Sigmoid colon (tissue), 7 donors: Measurements from ENCODE around the gene DAAM2. TPM values are rescaled to one million over a fixed set of nuclear protein-coding genes. Genes with fewer than 3 reads are reported as not detected.
A peak's percentile ranks its signal among the peaks of the same experiment; 100 is the strongest.

Experiments
- DNase-seq: peaks from one replicate; pipeline ENCODE4 v3.0.0-alpha.2; 2019
- H3K27ac ChIP-seq, 4 donors: fragments of 200-600 bp; sonication (generic); one replicate each; pipeline ENCODE4 v1.5.1; 2016 to 2019; ENCODE audit warnings: mild to moderate bottlenecking in 1 of 4
- H3K27me3 ChIP-seq, 3 donors: fragments of 200-600 bp; sonication (generic); one replicate each; pipeline ENCODE4 v1.5.1; 2019; ENCODE audit warnings: mild to moderate bottlenecking in 1 of 3
- H3K36me3 ChIP-seq, 4 donors: fragments of 200-600 bp; sonication (generic); one replicate each; pipeline ENCODE4 v1.5.1; 2016 to 2019
- H3K4me1 ChIP-seq, 4 donors: fragments of 200-600 bp; sonication (generic); one replicate each; pipeline ENCODE4 v1.5.1; 2017 to 2019
- H3K4me3 ChIP-seq, 4 donors: fragments of 200-600 bp; sonication (generic); one replicate each; pipeline ENCODE4 v1.5.1; 2017 to 2019; ENCODE audit warnings: mild to moderate bottlenecking in 2 of 4, moderate library complexity in 1 of 4
- H3K9me3 ChIP-seq, 4 donors: fragments of 200-600 bp in 3 of 4; sonication (generic) in 3 of 4; one replicate each; pipeline versions ENCODE4 v1.5.1 to v1.6.1; 2013 to 2019
- CTCF ChIP-seq, 4 experiments: fragments of 450-650 bp in 3 of 4; fragments of 200-600 bp in 1 of 4; IDR thresholded peaks; one replicate each; pipeline ENCODE4 v1.5.1; 2016 to 2019; ENCODE audit warnings: antibody characterized with exemption in 4 of 4, mild to moderate bottlenecking in 3 of 4, moderate library complexity in 2 of 4
- EP300 ChIP-seq, 4 donors: sonication (generic); formaldehyde crosslinking; IDR thresholded peaks; one replicate each; pipeline ENCODE4 v1.6.1; 2017; ENCODE audit warnings: antibody characterized with exemption in 4 of 4
- POLR2A ChIP-seq, 2 donors: fragments of 450-650 bp; IDR thresholded peaks; one replicate each; pipeline ENCODE4 v1.6.1; 2016; ENCODE audit warnings: antibody characterized with exemption in 2 of 2, mild to moderate bottlenecking in 2 of 2, moderate library complexity in 2 of 2
- POLR2AphosphoS5 ChIP-seq, 4 donors: sonication (generic); formaldehyde crosslinking; IDR thresholded peaks; one replicate each; pipeline ENCODE4 v1.6.1; 2017; ENCODE audit warnings: antibody characterized with exemption in 4 of 4
- WGBS, 2 donors: extraction: QIAGEN DNeasy Blood & Tissue Kit; methylation state at CpG; one replicate each; pipeline ENCODE4 v1.1.7; 2013; 5-methylcytosine and 5-hydroxymethylcytosine counted together
- intact Hi-C: fragments of 100-400 bp; cut with DNase I; formaldehyde crosslinking; loops from one replicate; pipeline ENCODE4 v1.15.1; 2023
- polyA plus RNA-seq, 3 donors: library from polyadenylated mRNA; stranded (reverse); fragments of 200-250 nt; gene quantifications; one replicate each; pipeline ENCODE4 v1.2.3, GENCODE V29; 2013
- total RNA-seq, 4 donors: library from RNA; depleted of rRNA; stranded (reverse); fragments of >200 nt; gene quantifications; one replicate each; pipeline ENCODE4 v1.1.0, GENCODE V29; 2016
- donor health status: healthy with polysubstance abuse.
- donor health status: Bipolar disorder and iron deficiency.
- donor health status: healthy.

Gene DAAM2
- total and polyA plus RNA-seq, 7 donors = 4.2 to 53.2 (median 23.2) TPM

DNA sequence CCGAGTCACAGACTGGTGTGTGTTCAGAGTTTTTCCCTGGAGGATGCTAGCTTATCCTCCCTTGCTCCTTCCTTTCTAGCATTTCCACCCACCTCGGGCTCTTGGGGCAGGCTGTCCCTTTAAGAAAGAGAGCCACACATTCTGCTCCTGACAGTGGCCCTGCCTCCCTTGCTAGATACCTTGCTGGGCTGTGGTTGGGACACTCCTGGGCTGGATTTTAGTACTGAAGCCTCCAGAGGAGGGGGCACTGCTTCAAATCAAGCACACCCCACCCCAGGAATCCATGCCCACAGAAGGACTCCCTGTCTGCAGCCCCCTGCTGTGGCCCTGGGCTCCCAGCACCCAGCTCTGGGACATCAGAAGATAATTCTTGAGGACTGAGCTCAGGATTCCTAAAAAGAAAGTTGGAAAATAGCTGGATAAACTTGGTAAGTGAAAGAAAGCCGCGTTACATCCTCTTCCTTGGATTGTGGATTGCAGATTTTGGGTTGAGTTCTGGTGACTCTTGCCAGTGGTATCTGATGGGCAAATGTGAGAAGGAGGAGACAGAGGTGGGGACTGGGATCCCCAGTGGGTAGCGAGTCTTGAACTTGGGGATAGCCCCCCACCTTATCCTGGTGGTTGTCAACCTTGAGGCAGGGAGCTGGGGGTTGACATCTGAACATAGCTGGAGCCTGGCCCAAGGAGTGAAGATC is 29.0 kb downstream of the DAAM2 start:
- Histone ChIP-seq H3K4me3 (peak overlapping the region in 3 of 4 donors; percentile 15 to 25 (median 18)), H3K36me3 (no peaks in the 10 kb centered on the region), H3K4me1 (peaks cover 0 to 87% (median 76%) of the 10 kb centered on the region in 4 donors), H3K27ac (peak overlapping the region; percentile 64 to 90 (median 76)), H3K27me3 (no peaks in the 10 kb centered on the region), H3K9me3 (no peaks in the 10 kb centered on the region)
- intact Hi-C loops = no loop called here
- 67 to 70% methylated on average over 5 of the region's 5 CpGs for WGBS, 2 donors
- no peak for DNase-seq
- TF ChIP-seq EP300 (IDR thresholded peaks at IDR 0.05) = no peak
- TF ChIP-seq POLR2AphosphoS5 (IDR thresholded peaks at IDR 0.05) = no peak
- TF ChIP-seq CTCF (IDR thresholded peaks at IDR 0.05) = no peak
- no peak for TF ChIP-seq POLR2A (IDR thresholded peaks at IDR 0.05)

GRCh38 chr6:39821742-39822532 is 29.8 kb downstream of the DAAM2 start:
- peak; percentile 81 for DNase-seq
- Histone ChIP-seq H3K27ac (peak overlapping the region; percentile 64 to 90 (median 76)), H3K4me3 (peak overlapping the region in 3 of 4 donors; percentile 15 to 25 (median 18)), H3K36me3 (no peaks in the 10 kb centered on the region), H3K4me1 (peaks cover 0 to 83% (median 69%) of the 10 kb centered on the region in 4 donors), H3K27me3 (no peaks in the 10 kb centered on the region), H3K9me3 (no peaks in the 10 kb centered on the region)
- intact Hi-C loops = no loop called here
- TF ChIP-seq POLR2AphosphoS5 (IDR thresholded peaks at IDR 0.05) = peak in 3 of 4 donors; percentile 33 to 61 (median 34)
- no peak for TF ChIP-seq CTCF (IDR thresholded peaks at IDR 0.05)
- 72 to 79% methylated on average over 7 of the region's 7 CpGs for WGBS, 2 donors

DNA sequence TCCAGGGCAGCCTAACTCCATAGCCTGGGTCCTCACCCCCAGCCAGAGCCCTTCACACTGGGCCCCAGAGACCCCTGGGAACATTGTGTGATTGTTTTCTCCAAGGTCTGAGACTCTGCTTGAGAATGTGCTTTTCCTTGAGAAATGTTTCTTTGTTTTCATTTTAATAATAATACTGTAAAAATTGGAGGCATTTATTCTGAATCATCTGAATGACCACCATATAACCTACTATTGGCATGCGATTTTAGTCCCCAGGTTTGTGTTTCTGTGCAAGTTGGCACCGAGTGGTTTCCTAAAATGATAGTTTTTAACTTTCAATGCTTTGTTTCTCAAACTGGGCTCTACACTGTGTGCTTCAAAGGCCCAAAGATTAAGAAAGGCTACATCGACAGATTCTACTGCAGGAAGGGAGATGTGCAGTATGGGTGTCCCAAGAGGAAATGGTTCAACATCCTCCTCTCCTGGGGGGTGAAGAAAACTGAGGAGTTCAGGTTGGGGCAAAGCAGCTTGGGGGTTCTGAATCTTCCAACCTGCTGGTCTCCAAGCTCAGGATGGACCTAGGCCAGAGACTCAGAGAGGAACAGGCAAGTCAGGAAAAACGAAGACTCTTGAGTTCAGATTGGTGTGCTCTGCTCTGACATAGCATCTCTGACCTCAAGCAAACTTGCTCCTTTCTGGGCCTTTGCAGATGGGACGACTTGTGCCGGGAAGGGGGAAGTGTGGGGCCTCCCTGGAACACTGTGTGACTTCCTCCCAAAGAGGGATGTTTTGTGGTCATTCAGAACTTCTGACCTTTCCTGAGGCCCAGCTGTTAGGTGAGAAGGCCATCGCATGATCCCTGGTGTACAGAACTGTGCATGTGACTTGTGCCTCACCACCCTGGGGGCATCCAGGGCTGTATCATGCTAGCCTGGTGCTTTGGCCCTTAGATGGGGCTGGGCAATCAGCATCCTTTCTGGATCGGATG is 31.0 kb downstream of the DAAM2 start:
- Histone ChIP-seq H3K36me3 (no peaks in the 10 kb centered on the region), H3K27me3 (no peaks in the 10 kb centered on the region), H3K4me3 (no peak overlapping the region), H3K9me3 (no peaks in the 10 kb centered on the region), H3K27ac (peak overlapping the region; percentile 64 to 90 (median 76)), H3K4me1 (peaks cover 0 to 75% (median 60%) of the 10 kb centered on the region in 4 donors)
- 68 to 70% methylated on average over 8 of the region's 8 CpGs for WGBS, 2 donors
- TF ChIP-seq EP300 (IDR thresholded peaks at IDR 0.05) (peak; percentile 76 to 97 (median 89)), POLR2AphosphoS5 (IDR thresholded peaks at IDR 0.05) (peak; percentile 47 to 75 (median 66)), POLR2A (IDR thresholded peaks at IDR 0.05) (no peak)
- peak; percentile 90 for DNase-seq
- intact Hi-C loops = no loop called here

DNA sequence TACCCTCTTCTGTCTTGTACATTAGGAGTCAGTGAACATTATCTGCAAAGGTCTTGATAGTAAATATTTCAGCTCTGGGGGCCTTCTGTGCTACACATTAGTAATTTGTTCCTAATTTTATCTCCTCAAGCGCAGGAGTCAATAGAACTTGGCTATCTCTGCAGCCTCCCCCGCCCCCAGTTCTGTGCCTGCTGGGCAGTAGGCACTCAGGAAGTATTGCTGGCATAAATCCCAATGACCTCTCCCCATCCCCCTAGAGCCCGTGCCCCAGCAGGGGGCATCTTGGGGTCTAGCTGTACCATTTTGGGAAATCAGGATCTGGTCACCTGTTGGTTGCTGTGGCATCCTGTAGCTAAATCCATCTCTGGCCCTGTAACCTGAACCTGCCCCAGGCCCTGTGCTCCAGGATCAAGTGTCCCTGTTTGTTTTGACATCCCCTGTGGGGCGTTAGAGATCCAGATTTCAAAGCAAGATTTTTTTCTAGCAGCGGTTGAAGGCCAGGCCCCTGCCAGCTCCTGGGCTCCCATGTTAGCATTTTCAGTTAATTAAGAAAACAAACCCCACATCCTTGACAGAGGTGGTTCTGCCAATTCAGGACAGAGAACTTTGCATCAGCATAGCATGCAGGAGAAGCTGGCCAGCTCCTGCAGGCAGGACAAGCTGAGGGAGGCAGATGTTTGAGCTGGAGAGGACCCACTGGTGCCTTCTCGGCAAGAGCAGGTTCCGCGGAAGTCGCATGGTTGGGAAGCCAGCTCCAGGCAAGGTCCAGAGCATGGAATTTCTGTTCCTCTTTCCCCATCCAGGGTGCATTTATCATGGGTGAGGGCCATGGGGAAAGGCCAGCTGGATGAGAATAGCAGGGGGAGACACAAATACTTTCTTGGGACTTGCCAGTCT is 32.1 kb downstream of the DAAM2 start:
- 75 to 81% methylated on average over 9 of the region's 9 CpGs for WGBS, 2 donors
- no peak for DNase-seq
- H3K4me1 ChIP-seq = peaks cover 0 to 64% (median 54%) of the 10 kb centered on the region in 4 donors
- H3K9me3 ChIP-seq = no peaks in the 10 kb centered on the region
- no peak for TF ChIP-seq EP300 (IDR thresholded peaks at IDR 0.05)
- no peak for TF ChIP-seq CTCF (IDR thresholded peaks at IDR 0.05)
- no peak for TF ChIP-seq POLR2A (IDR thresholded peaks at IDR 0.05)
- TF ChIP-seq POLR2AphosphoS5 (IDR thresholded peaks at IDR 0.05) = no peak
- intact Hi-C loops = no loop called here
- H3K36me3 ChIP-seq = no peaks in the 10 kb centered on the region
- no peak overlapping the region for H3K4me3 ChIP-seq
- peak overlapping the region; percentile 61 to 90 (median 69) for H3K27ac ChIP-seq
- H3K27me3 ChIP-seq = no peaks in the 10 kb centered on the region
